ENCODE data around the gene GPN2.

GPN2 gene

GRCh38 chr1:26921540-26922430 lies 31.7 kb upstream of the GPN2 start, which contains the start of gene NUDC (continued):
- TF ChIP-seq ZNF148 (tag by site-specific recombination; IDR thresholded peaks at IDR 0.05; ENCODE audit: borderline replicate concordance) (no peak), ZNF132 (tag by site-specific recombination; IDR thresholded peaks at IDR 0.05; ENCODE audit: borderline replicate concordance) (no peak), YY2 (tag by site-specific recombination; IDR thresholded peaks at IDR 0.05) (peak; percentile 63), ZBTB48 (tag by site-specific recombination; IDR thresholded peaks at IDR 0.05) (peak; percentile 34), ZBTB1 (tag by site-specific recombination; IDR thresholded peaks at IDR 0.05) (0 out of 2 replicates have a peak, but pooled peaks have one; percentile 25), KLF7 (tag by site-specific recombination; IDR thresholded peaks at IDR 0.05; ENCODE audit: borderline replicate concordance) (peak; percentile 32; the same call in 1 of the 2 replicates), FEZF1 (tag by site-specific recombination; IDR thresholded peaks at IDR 0.05) (no peak), ZBTB21 (tag by site-specific recombination; IDR thresholded peaks at IDR 0.05) (0 out of 2 replicates have a peak, but pooled peaks have one; percentile 22), ZNF830 (tag by site-specific recombination; IDR thresholded peaks at IDR 0.05; ENCODE audit: low read depth) (no peak), ZNF184 (tag by site-specific recombination; IDR thresholded peaks at IDR 0.05) (no peak), ZNF274 (IDR thresholded peaks at IDR 0.05; ENCODE audit: low read length) (no peak), ZNF274 (tag by site-specific recombination; IDR thresholded peaks at IDR 0.05; ENCODE audit: borderline replicate concordance) (no peak), PRDM2 (tag by site-specific recombination; IDR thresholded peaks at IDR 0.05; ENCODE audit: borderline replicate concordance) (no peak), ZNF488 (tag by site-specific recombination; IDR thresholded peaks at IDR 0.05) (no peak), ZSCAN16 (tag by site-specific recombination; IDR thresholded peaks at IDR 0.05) (0 out of 2 replicates have a peak, but pooled peaks have one; percentile 22), ZNF549 (tag by site-specific recombination; IDR thresholded peaks at IDR 0.05) (no peak), PRDM4 (tag by site-specific recombination; IDR thresholded peaks at IDR 0.05) (no peak), ZXDB (tag by site-specific recombination; IDR thresholded peaks at IDR 0.05) (peak; percentile 81), ZBTB26 (tag by site-specific recombination; optimal IDR thresholded peaks at IDR 0.05) (peak; percentile 99), ZNF354C (tag by site-specific recombination; IDR thresholded peaks at IDR 0.05; ENCODE audit: borderline replicate concordance, low read depth) (no peak), GLIS1 (tag by site-specific recombination; IDR thresholded peaks at IDR 0.05) (peak; percentile 6; the same call in 1 of the 2 replicates), ZNF140 (tag by site-specific recombination; IDR thresholded peaks at IDR 0.05) (no peak), ZFP41 (tag by site-specific recombination; IDR thresholded peaks at IDR 0.05; ENCODE audit: borderline replicate concordance) (no peak), ZNF133 (tag by site-specific recombination; IDR thresholded peaks at IDR 0.05) (no peak)

Data from HEK293 (cell line).